Stimulated activated naive CD8-positive, alpha-beta T cell treated with anti-CD3 and anti-CD28 coated beads, Interleukin-15, Interleukin-2, amounts not matched to agents 100 U/mL and 50 U/mL, for 24 hours (primary cell): ENCODE measurements around the gene FAM3B.
"Not testable (repeated sequence)": the region's sequence is repeated elsewhere in the genome, so short reads cannot be mapped to it uniquely, and the experiment has no call there.

ENCODE experiments used
- ATAC-seq: fragments of 150-1000 bp; cut with Tn5 transposase; one replicate; pipeline ENCODE4 v1.10.0; 2021
- DNase-seq: peaks from one replicate; pipeline ENCODE4 v3.0.0; 2021

FAM3B gene, protein sequence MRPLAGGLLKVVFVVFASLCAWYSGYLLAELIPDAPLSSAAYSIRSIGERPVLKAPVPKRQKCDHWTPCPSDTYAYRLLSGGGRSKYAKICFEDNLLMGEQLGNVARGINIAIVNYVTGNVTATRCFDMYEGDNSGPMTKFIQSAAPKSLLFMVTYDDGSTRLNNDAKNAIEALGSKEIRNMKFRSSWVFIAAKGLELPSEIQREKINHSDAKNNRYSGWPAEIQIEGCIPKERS

DNA sequence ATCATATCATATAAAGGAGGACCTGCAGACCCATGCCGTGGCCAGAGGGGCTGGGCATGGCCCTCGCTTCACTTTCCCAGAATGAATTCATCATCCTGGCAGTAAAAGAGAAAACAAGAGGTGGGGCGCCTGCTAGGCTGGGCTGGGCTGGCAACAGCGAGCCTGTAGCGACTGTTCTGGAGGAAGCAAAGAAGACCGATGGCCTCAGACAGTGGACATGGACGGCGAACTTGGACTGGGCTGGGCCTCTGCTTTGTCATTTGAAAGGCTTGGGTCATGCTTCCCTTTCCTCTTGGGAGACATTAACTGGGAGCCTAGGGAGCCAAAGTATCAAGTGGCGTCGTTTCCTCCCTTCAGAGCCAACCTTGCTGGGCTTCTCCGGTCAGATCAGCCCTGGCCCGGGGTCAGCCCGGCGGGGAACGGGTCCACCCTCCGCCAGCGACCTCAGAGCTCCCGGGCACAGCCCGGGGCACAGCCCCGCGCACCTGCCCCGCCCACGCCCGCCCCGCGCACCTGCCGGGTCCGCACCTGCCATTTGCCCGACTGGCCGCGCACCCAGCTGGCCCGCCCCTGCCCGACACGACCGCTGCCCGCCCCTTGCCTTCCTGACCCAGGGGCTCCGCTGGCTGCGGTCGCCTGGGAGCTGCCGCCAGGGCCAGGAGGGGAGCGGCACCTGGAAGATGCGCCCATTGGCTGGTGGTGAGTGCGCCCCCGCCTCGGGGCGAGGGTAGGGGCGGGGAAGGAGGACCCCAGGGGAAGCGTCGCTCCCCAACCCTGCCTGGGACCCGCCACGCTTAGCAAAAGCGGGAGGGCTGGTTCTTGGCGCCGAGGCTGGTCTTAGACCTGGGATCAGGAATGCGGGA lies at the start of gene FAM3B:
TSS of gene FAM3B (plus strand) at position 602 of the 863 bp plus-strand sequence. CDS start at position 681, 79 bp downstream.
- no peak for DNase-seq
- ATAC-seq, result no peak

DNA sequence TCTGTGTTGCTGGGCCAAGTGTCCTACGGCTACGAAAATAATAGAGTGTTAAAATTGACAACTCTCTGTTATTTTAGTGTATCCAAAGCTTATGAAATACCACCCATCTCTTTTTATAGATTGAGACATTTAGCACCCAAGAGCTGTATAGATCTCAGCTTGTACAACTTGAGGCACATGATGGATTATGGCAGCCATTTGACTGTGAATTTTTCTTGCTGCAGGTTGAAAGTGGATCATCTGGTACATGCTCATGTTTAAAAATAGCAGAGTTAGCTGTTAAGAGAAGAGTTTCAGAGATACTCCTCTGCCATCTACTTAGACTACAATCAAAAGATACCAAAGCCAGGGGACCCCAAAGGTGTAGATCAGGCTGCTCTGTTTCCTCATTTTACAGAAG lies 49.3 kb upstream of the FAM3B start:
- DNase-seq, result no peak
- ATAC-seq, result no peak

GRCh38 chr21:41269535-41269934 lies 47.1 kb upstream of the FAM3B start:
- DNase-seq, result no peak
- ATAC-seq, result no peak

DNA sequence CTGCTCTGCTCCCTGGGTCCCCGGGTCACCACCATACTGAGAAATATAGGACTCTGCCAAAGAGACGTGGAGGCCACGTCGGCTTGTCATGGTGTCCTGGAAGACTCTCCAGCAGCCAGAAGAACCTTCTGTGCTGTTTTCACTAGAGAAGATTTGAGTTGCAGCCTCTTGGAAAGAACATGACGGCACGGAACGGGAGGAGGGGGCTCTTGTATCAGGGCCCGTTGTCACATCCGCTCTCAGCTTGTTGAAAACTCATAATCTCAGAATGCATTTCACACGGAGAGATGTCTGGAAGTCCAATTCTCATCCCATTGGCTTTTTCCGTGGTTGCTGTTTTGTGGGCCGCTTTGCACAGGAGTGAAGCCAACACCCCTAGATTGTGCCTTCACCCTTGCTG lies 39.4 kb upstream of the FAM3B start:
- DNase-seq (no peak), ATAC-seq (no peak)

- ATAC-seq (no peak), DNase-seq (no peak)
These were observed 38.8 kb upstream of the FAM3B start for GRCh38 chr21:41277846-41278245.

- ATAC-seq, result no peak
- DNase-seq, result no peak
These were observed 36.3 kb upstream of the FAM3B start for GRCh38 chr21:41280115-41280919.

DNA sequence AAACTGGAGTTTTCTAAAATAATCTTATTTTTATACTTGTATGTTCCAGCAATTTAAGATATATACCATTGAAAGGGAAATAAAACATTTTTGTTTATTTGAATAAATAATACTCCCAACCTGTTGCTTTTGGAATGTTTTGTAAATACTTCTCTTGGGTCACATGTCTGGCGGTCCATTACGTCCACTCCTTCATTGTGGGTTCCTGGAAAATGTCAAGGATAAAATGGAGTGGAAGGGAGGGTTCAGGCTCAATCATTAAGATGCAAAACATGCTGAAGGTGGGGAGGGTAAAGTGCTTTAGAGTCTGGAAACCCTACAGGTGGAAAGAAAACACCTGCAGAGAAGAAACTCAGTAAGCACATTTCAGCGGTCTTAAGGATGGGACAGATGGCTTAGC lies 34.2 kb upstream of the FAM3B start:
- no peak for ATAC-seq
- no peak for DNase-seq

DNA sequence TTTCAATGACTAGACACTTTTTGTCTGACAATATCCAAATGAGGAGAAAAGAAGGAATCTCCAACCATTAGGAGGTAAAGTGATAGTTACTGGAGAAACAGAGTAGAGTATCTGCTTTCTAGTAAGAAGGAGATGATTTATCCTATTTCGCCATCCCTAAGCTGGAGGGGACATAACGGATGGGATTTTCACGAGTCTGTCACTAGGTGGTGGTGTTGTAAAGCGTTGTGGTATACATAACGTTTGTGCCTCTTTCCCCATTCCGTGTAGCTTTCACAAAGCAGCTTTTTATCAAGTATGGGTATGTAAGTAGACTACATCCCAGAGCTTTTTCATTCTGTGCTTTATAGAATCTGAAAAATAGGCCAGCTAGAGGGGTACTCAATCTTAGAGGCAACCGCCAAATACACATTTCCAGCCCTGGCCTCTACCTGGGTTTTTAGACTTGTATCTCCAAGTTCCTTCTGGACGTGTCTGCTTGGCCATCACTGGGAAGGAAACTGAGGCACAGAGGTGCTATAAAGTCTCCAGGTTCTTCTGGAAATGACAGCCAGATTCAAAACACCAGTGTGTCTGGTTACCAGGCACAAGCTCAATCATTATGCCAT lies 33.3 kb upstream of the FAM3B start:
- ATAC-seq, result peak; percentile 82
- peak; percentile 21 for DNase-seq

DNA sequence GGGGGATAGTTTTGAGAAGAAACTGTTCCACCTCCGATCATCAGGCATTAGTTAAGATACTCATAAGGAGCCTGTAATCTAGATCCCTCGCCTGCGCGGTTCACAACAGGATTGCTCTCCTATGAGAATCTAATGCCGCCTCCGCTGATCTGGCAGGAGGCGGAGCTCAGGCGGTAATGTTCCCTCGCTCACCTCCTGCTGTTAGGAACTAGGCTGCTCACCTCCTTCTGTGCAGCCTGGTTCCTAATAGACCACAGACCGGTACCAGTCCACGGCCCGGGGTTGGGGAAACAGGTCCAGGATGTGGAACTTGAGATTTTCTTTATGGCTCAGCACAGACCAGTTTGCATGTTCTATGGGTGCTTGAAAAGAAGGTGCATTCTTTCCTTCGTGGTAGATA lies 27.2 kb upstream of the FAM3B start:
- no peak for ATAC-seq
- no peak for DNase-seq

GRCh38 chr21:41290106-41290799 lies 26.3 kb upstream of the FAM3B start:
- DNase-seq, result no peak
- ATAC-seq, result no peak

DNA sequence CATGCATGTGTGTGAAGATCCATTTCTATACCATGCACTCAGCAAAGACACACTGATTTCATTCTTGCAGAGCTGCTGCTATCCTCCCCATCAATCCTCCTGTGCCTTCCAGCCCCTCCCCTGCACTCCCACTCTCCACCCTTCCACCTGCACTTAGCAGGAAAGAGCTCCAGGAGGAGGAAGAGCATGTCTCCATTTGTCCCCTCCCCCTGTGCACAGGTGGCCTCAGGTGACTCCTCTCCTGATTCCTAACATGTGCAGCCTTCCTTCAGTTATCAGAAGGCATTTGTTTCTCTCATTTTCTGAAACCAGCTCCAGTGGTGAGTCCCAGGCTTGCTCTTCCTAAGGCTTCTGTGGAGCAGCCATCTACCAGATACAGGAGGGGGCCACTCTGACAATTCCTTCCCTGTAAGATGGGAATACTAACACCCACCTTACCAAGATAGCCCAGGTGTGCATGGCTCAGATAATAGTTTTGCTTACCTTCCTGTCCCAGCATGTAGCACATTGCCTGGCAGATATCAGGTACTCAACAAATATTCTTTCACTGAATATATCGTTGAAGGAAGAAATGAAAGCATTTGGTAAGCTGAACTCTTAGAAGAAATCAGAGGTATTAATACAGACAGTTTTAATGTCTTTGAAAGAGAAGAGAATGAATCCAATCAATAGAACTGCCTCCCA lies 21.9 kb upstream of the FAM3B start:
- DNase-seq (no peak), ATAC-seq (no peak)

DNA sequence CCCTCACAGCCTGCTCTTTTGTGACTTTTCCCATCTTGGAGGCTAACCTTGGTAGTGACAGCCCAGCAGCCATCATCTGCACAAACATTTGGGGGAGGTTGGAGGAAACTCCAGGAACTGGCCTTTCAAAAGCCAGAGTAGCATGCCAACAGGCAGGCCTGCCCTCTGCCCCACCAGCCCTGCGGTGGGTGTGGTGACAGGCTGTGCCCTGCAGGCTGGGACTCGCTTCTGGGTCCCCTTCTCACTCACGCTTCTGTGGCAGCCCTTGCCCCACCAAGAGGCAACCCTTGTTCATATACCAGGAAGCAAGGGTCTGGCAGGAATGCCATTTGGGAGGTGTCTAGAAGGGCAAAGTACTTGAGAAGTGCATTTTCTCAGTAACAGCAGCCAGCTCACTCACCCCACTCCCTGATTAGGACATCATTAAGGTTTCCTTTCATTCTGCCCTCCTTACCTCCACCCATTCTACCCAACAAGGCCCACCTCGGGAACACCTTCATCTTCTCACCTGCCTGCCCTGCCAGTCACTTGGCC lies 20.8 kb upstream of the FAM3B start:
- ATAC-seq (no peak), DNase-seq (no peak)

DNA sequence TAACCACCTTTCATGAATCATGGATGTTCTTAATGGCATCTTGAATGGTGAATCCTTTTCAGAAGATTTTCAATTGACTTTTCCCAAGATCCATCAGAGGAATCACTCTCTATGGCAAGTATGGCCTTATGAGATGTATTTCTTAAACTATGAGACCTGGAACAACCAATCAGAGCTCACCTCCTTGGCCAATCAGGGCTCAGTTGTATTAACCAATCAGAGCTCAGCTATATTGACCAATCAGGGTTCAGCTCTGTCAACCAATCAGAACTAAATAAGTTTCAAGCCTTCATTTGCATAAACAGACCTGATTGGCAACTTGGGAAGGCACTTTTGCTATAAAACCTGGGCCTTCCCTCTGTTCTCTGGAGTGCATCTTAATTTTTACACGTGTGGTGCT lies 13.6 kb upstream of the FAM3B start:
- DNase-seq, result no peak
- ATAC-seq, result no peak

DNA sequence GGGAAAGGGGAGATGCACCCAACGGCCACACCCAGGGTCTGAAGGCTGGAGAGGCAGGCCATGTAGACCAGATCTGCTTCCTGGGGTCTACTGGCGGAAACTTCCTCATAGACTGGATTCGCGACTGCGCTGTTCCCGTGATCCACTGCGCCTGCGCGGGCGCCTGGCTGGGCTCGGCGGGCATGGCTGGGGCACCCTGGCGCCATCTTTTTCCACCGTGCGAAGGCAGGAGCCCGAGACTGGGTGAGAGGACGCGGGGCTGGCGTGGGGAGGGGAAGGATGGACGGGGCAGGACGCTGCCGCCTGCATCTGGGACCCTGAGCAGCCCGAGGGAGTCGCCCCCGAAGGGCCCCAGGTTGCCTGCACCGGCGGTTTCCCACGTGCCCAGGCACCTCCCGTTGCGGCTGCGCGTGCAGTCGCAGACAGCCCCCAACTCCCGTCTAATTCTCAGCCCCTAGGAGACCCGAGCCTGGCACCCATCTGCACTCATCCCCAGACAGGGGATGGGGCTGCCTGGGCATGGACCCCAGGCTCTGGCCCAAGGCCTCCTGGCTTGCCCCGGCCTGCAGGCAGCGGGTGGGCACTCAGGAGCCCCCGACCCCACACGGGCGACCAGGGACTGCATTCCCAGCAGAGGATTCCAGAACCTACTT lies 12.4 kb upstream of the FAM3B start:
- no peak for DNase-seq
- ATAC-seq, result no peak

DNA sequence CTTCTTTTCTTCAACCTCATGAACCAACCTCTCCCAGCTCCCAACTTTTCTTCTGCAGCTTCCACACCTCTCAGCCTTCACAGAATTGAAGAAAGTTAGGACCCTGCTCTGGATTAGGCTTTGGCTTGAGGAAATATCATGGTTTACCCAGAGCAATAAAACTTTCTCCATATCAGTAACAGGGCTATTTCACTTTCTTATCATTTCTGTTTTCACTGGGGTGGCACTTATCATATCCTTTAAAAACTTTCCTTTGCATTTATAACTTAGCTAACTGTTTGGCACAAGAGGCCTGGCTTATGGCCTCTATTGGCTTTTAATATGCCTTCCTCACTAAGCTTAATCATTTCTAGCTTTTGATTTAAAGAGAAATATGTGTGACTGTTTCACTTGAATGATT lies 9.4 kb upstream of the FAM3B start:
- ATAC-seq (no peak), DNase-seq (no peak)

DNA sequence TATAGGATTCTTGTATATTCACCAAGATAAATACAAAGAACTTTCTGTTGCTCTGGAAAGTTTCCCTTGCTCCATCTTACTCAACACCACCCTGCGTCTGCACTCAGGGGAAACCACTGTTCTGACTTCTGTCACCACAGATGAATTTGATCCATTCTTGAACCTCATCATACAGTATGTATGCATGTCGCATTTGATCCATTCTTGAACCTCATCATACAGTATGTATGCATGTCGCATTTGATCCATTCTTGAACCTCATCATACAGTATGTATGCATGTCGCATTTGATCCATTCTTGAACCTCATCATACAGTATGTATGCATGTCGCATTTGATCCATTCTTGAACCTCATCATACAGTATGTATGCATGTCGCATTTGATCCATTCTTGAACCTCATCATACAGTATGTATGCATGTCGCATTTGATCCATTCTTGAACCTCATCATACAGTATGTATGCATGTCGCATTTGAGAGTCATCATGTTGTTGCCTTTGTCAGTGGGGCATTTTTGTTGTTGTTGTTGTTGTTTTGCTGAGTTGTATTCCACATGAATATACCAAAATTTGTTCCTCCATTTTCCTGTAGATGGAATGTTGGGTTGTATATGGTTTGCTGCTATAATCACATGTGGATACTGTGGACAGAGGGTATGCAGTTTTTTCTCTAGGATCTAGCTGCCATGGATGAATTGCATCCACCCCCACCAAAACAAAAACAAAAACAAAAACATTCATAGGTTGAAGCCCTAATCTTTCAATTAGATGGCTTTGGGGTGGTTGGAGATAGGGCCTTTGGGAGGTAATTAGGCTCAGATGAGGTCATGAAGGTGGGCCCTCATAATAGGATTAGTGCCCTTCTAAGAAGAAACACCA lies 3.1 kb upstream of the FAM3B start:
- not testable (repeated sequence) for ATAC-seq, DNase-seq

GRCh38 chr21:41315726-41316125 lies 875 bp upstream of the FAM3B start:
- ATAC-seq, result no peak
- DNase-seq, result no peak

- DNase-seq (no peak), ATAC-seq (no peak)
These were observed 427 bp downstream of the FAM3B start for GRCh38 chr21:41317063-41317392.

- DNase-seq, result no peak
- ATAC-seq, result no peak
These were observed 857 bp downstream of the FAM3B start for GRCh38 chr21:41317458-41317857.

- no peak for ATAC-seq
These were observed 1.6 kb downstream of the FAM3B start for GRCh38 chr21:41318218-41318617.

More at GRCh38 chr21:41318218-41318617, 1.6 kb downstream of the FAM3B start:
- DNase-seq, result no peak
